Caco-2 (cell line): Measurements from ENCODE around the gene ALG12. TPM values are rescaled to one million over a fixed set of nuclear protein-coding genes. Genes with fewer than 3 reads are reported as not detected.

Experiments
- BruUV-seq: library from RNA; stranded (reverse); fragments of 400-500 nt; replicated peaks from 2 replicates; lab custom pipeline; 2021; lab: Mats Ljungman, UMichigan
- CTCF ChIA-PET: fragments of 300-600 bp; sonication (Branson Sonifier 250); formaldehyde crosslinking; loops from one replicate; lab custom pipeline; 2022; ENCODE audit warnings: antibody characterized with exemption; lab: Charles Lee
- POLR2A ChIA-PET: fragments of 300-600 bp; sonication (Branson Sonifier 250); formaldehyde crosslinking; loops from one replicate; lab custom pipeline; 2022; ENCODE audit warnings: antibody characterized with exemption; lab: Charles Lee
- DNase-seq, 2 experiments: peaks; one replicate each; pipeline versions ENCODE4 v3.0.0 to v3.0.0-alpha.2; 2020 to 2022
- H3K27me3 ChIP-seq: replicated peaks from 2 replicates; pipeline ENCODE4 v1.6.0; 2011; ENCODE audit warnings: low read length; ENCODE audit not compliant: control insufficient read depth, insufficient read depth
- H3K36me3 ChIP-seq: 2 replicates; pipeline ENCODE4 v1.5.1; 2011; ENCODE audit warnings: low read length; ENCODE audit not compliant: control insufficient read depth, insufficient read depth
- H3K4me1 ChIP-seq: fragments of 250-450 bp; sonication (Bioruptor Pico); 2 replicates; pipeline ENCODE4 v1.5.1; 2020; ENCODE audit warnings: mild to moderate bottlenecking
- H3K4me3 ChIP-seq: 2 replicates; pipeline ENCODE4 v1.5.1; 2011; ENCODE audit warnings: low read depth, mild to moderate bottlenecking, control low read depth, low read length
- H3K9me3 ChIP-seq: fragments of 250-450 bp; sonication (Bioruptor Pico); 2 replicates; pipeline ENCODE4 v1.5.1; 2020; ENCODE audit warnings: mild to moderate bottlenecking, moderate library complexity
- H3K27ac Mint-ChIP-seq: one replicate; pipeline ENCODE4 v1.8.0; 2022; ENCODE audit warnings: mixed read lengths; ENCODE audit not compliant: unreplicated experiment
- H3K27me3 Mint-ChIP-seq: one replicate; pipeline ENCODE4 v1.8.0; 2022; ENCODE audit warnings: mixed read lengths; ENCODE audit not compliant: insufficient read depth, unreplicated experiment
- H3K36me3 Mint-ChIP-seq: one replicate; pipeline ENCODE4 v1.8.0; 2022; ENCODE audit warnings: mild to moderate bottlenecking, mixed read lengths; ENCODE audit not compliant: insufficient read depth, unreplicated experiment
- H3K4me1 Mint-ChIP-seq: one replicate; pipeline ENCODE4 v1.8.0; 2022; ENCODE audit warnings: low read depth, mixed read lengths; ENCODE audit not compliant: unreplicated experiment
- H3K4me3 Mint-ChIP-seq: one replicate; pipeline ENCODE4 v1.8.0; 2022; ENCODE audit warnings: mild to moderate bottlenecking, moderate library complexity, mixed read lengths; ENCODE audit not compliant: unreplicated experiment
- H3K9me3 Mint-ChIP-seq: one replicate; pipeline ENCODE4 v1.8.0; 2022; ENCODE audit warnings: mixed read lengths; ENCODE audit not compliant: unreplicated experiment
- intact Hi-C: fragments of 100-400 bp; cut with micrococcal nuclease; formaldehyde crosslinking; loops from one replicate; pipeline ENCODE4 v1.10.0; 2022; ENCODE audit not compliant: unreplicated experiment
- total RNA-seq: library from RNA; stranded (reverse); gene quantifications from 2 replicates; pipeline ENCODE4 v1.2.3, GENCODE V29; 2022
- TF ChIP-seq, protein P1 (sequence below), 2 experiments: fragments of 200-600 bp in 1 of 2; IDR thresholded peaks; 1 replicate in 1 of 2; 2 replicates in 1 of 2; pipeline versions ENCODE4 v1.5.1 to v1.8.0; 2011 to 2022; ENCODE audit warnings: antibody characterized with exemption in 1 of 2, control low read depth in 1 of 2, inconsistent platforms in 1 of 2, low read depth in 1 of 2, low read length in 1 of 2, mild to moderate bottlenecking in 1 of 2, moderate library complexity in 1 of 2; ENCODE audit not compliant: insufficient read depth in 1 of 2, severe bottlenecking in 1 of 2, unreplicated experiment in 1 of 2

Gene ALG12
- total RNA-seq, 1 experiment from 2014 or later: 35.7 TPM

DNA sequence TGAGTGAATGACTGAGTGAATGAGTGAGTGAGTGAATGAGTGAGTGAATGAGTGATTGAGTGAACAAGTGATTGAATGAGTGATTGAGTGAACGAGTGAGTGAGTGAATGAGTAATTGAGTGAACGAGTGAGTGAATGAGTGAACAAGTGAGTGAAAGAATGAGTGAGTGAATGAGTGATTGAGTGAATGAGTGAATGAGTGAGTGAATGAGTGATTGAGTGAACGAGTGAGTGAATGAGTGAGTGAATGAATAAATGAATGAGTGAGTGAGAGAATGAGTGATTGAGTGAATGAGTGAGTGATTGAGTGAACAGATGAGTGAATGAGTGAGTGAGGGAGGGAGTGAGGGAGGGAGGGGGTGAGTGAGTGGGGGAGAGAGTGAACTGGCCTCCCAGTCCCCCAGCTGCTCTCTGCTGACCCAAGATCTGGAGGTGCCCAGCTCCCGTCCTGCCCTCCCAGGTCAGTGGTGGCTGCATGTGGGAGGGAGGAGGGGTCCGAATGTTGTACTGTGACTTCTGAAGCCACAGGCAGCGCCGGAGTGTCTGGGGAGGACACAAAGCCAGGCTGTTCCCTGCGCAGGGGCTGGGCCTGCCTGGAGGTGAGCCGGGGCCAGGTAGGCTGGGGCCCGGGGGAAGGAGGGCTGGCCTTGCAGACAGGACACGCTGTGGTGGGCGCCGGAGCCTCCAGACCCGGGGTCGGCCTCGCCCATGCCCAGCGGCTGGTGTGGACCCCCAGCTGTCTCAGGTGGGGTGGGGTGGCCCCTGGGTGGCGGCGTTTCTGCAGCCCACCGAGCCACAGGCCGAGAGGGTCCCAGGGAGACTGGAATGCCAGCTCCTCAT is 24.5 kb upstream of the ALG12 start:
- no peak overlapping the region for H3K27ac Mint-ChIP-seq
- H3K27me3 Mint-ChIP-seq: no peaks in the 10 kb centered on the region
- intact Hi-C loops: no loop called here
- H3K9me3 Mint-ChIP-seq: no peaks in the 10 kb centered on the region
- ChIA-PET POLR2A (interaction anchor here (0.6 kb wide), 1 partner anchor 16 kb away, joined by 3 read pairs; no protein-coding TSS in a partner anchor), CTCF (no interaction called here)
- no peak overlapping the region for H3K4me3 Mint-ChIP-seq
- peaks cover 21% of the 10 kb centered on the region for H3K4me1 ChIP-seq
- no peaks in the 10 kb centered on the region for H3K36me3 ChIP-seq
- BruUV-seq: no TSS peak
- H3K4me3 ChIP-seq: no peak overlapping the region
- TF ChIP-seq, protein P1, sequence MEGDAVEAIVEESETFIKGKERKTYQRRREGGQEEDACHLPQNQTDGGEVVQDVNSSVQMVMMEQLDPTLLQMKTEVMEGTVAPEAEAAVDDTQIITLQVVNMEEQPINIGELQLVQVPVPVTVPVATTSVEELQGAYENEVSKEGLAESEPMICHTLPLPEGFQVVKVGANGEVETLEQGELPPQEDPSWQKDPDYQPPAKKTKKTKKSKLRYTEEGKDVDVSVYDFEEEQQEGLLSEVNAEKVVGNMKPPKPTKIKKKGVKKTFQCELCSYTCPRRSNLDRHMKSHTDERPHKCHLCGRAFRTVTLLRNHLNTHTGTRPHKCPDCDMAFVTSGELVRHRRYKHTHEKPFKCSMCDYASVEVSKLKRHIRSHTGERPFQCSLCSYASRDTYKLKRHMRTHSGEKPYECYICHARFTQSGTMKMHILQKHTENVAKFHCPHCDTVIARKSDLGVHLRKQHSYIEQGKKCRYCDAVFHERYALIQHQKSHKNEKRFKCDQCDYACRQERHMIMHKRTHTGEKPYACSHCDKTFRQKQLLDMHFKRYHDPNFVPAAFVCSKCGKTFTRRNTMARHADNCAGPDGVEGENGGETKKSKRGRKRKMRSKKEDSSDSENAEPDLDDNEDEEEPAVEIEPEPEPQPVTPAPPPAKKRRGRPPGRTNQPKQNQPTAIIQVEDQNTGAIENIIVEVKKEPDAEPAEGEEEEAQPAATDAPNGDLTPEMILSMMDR (IDR thresholded peaks at IDR 0.05; ENCODE audit: insufficient read depth in 1 of 2, low read depth in 1 of 2, low read length in 1 of 2, severe bottlenecking in 1 of 2, unreplicated experiment in 1 of 2): no peak
- peaks cover 5% of the 10 kb centered on the region for H3K36me3 Mint-ChIP-seq
- peaks cover 5% of the 10 kb centered on the region; the same call in 1 of the 2 replicates for H3K9me3 ChIP-seq
- no peak for DNase-seq
- no peaks in the 10 kb centered on the region for H3K27me3 ChIP-seq
- H3K4me1 Mint-ChIP-seq: no peaks in the 10 kb centered on the region

DNA sequence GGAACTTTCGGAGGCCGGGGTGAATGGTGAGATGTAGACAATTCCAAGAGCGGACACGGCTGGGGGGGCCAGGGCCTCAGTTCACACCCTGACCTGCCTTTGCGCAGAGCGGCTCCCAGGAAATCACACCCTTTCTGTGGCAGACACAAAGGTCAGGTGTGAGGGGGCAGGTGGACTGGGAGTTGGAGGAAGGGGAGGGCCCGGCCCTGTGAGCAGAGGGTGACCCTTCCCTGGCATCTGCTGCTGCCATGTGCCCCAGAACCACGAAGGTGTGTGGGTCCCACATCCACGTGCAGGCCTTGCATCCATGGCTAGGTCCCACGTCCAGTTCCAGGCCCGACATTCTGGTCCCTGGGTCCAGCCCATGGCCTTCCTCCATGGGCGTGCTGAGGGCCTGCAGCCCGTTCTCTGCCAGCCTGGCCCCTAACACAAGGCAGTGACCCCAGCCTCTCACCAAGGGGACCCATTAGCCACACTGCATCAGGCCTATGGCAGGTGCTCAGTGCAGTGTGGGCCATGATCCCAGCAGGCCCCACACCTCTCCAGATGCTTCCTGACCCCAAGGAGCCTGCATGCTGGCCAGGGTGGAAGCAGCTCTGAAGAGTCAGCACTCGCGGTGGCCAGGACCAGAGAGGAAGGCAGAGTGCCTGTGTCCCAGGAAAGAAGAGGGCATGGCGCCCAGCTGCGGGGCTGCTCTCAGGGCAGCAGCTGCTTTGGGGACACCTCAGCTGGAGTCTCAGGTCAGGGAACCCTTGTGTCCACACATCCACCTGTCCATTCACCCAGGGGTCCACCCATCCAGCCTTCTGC is 23.5 kb upstream of the ALG12 start:
- H3K27ac Mint-ChIP-seq: no peak overlapping the region
- TF ChIP-seq, protein P1 (IDR thresholded peaks at IDR 0.05; ENCODE audit: insufficient read depth in 1 of 2, low read depth in 1 of 2, low read length in 1 of 2, severe bottlenecking in 1 of 2, unreplicated experiment in 1 of 2): no peak
- Histone ChIP-seq H3K4me1 (peaks cover 12% of the 10 kb centered on the region), H3K9me3 (peaks cover 5% of the 10 kb centered on the region; the same call in 1 of the 2 replicates), H3K27me3 (no peaks in the 10 kb centered on the region), H3K4me3 (no peak overlapping the region), H3K36me3 (no peaks in the 10 kb centered on the region)
- no peaks in the 10 kb centered on the region for H3K4me1 Mint-ChIP-seq
- CTCF ChIA-PET: no interaction called here
- POLR2A ChIA-PET: no interaction called here
- H3K36me3 Mint-ChIP-seq: peaks cover 5% of the 10 kb centered on the region
- no TSS peak for BruUV-seq
- no peak overlapping the region for H3K4me3 Mint-ChIP-seq
- no peak for DNase-seq
- H3K27me3 Mint-ChIP-seq: no peaks in the 10 kb centered on the region
- intact Hi-C loops: no loop called here
- no peaks in the 10 kb centered on the region for H3K9me3 Mint-ChIP-seq

DNA sequence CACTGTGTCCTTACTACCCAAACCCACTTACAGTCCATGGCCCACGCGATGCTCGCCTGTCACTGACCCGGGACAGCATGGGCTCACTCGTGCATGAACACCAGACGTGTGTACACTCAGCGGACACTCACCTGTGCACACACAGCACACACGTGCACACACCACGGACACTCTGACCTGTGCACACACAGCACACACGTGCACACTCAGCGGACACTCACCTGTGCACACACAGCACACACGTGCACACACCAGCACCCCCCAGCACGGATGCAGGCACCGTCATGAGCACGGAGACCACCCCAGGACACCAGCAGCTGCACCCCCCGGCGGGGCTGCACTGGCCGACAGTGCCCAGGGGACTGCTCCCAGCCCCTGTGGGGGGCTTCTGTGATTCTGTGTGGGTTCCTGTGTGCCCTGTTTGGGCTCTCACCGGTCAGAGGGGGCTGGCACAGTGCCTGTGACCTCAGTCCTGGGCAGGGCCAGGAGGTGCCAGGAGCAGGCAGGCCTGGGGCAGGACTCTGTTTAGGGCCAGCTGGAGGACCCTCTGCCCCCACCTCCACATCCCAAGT is 20.4 kb upstream of the ALG12 start:
- no peak overlapping the region for H3K4me3 Mint-ChIP-seq
- H3K9me3 Mint-ChIP-seq: no peaks in the 10 kb centered on the region
- H3K9me3 ChIP-seq: peaks cover 5% of the 10 kb centered on the region; the same call in 1 of the 2 replicates
- peaks cover 6% of the 10 kb centered on the region; the same call in 1 of the 2 replicates for H3K4me1 ChIP-seq
- no peaks in the 10 kb centered on the region for H3K27me3 Mint-ChIP-seq
- DNase-seq: no peak
- H3K27ac Mint-ChIP-seq: no peak overlapping the region
- H3K4me3 ChIP-seq: no peak overlapping the region
- no peaks in the 10 kb centered on the region for H3K4me1 Mint-ChIP-seq
- ChIA-PET POLR2A (no interaction called here), CTCF (no interaction called here)
- no peaks in the 10 kb centered on the region for H3K27me3 ChIP-seq
- intact Hi-C loops: no loop called here
- no TSS peak for BruUV-seq
- TF ChIP-seq, protein P1 (IDR thresholded peaks at IDR 0.05; ENCODE audit: insufficient read depth in 1 of 2, low read depth in 1 of 2, low read length in 1 of 2, severe bottlenecking in 1 of 2, unreplicated experiment in 1 of 2): no peak
- no peaks in the 10 kb centered on the region for H3K36me3 ChIP-seq
- peaks cover 5% of the 10 kb centered on the region for H3K36me3 Mint-ChIP-seq
